Medulla oblongata (tissue), 1 donor: ENCODE measurements around the gene CT83.

Experiments used
- DNase-seq: peaks from one replicate; pipeline ENCODE4 v3.0.0-alpha.2; 2015; ENCODE audit errors: extremely low spot score

CT83 gene

GRCh38 chrX:116462822-116463221 lies at the start of gene CT83:
Gene CT83 (minus strand): TSS chrX:116462976. CDS start chrX:116462856, 120 bp downstream.
- DNase-seq: no peak

GRCh38 chrX:116499780-116500179 lies 37.0 kb upstream of the CT83 start:
- DNase-seq: no peak

GRCh38 chrX:116493271-116493670 lies 30.5 kb upstream of the CT83 start:
- no peak for DNase-seq

- DNase-seq: peak; percentile 1
Observed at GRCh38 chrX:116490104-116490503, 27.3 kb upstream of the CT83 start.

- no peak for DNase-seq
Observed at GRCh38 chrX:116480059-116480458, 17.3 kb upstream of the CT83 start.

- DNase-seq: no peak
Observed at GRCh38 chrX:116449156-116449555, 13.6 kb downstream of the CT83 start.

GRCh38 chrX:116436358-116436816 lies 26.4 kb downstream of the CT83 start, which contains the start of gene SLC6A14:
Gene SLC6A14 (plus strand): TSS chrX:116436606. CDS start chrX:116436710, 104 bp downstream.
- DNase-seq: no peak

- DNase-seq: no peak
Observed at GRCh38 chrX:116435597-116435996, 27.2 kb downstream of the CT83 start.

- no peak for DNase-seq
Observed at GRCh38 chrX:116427978-116428377, 34.8 kb downstream of the CT83 start.

- DNase-seq: no peak
Observed at GRCh38 chrX:116417968-116418367, 44.8 kb downstream of the CT83 start.

GRCh38 chrX:116417214-116417613 lies 45.6 kb downstream of the CT83 start:
- DNase-seq: no peak

GRCh38 chrX:116413273-116413672 lies 49.5 kb downstream of the CT83 start:
- no peak for DNase-seq
